ENCODE measurements around the gene F3.

Gene F3

DNA sequence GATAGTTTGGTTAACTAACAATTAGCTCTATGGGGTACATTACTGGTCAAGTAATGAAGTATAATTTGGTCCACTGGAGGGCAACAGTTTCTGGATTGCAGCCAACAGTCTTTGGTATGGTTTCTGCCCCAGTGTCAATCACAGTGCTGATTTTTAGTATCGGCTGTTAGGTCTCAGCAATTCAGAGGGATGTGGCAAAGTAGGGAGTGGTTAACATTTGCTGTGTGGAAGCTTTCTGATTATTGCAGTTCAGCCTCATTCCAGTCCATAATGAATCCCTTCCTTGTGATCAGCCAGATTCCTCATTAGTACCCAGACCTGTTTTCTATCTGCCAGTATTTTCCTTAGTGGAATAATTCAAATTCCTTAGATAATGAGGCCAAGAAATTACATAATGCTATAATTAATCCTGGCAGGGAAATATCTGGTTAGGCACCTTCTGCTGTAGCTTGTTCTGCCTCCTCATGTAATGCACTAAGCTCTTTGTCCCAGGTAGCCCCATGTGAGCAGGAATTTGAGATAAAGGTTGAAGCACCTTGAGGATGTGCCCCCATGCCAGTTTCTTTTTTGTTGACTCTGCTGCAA lies 14.0 kb downstream of the F3 start:
- Histone ChIP-seq H2BK120ac (ENCODE audit: low read depth, low read length) (no peak overlapping the region), H3K9ac (ENCODE audit: low read depth, low read length, poor library complexity) (no peak overlapping the region), H4K91ac (ENCODE audit: low read depth, low read length, poor library complexity) (no peak overlapping the region), H2AK5ac (ENCODE audit: low read depth, low read length) (no peak overlapping the region), H3K4me1 (ENCODE audit: control insufficient read depth in 2 of 2, insufficient read depth in 1 of 2, low read depth in 1 of 2, low read length in 2 of 2) (peaks cover 0 to 8% of the 10 kb centered on the region in 2 donors), H2BK15ac (ENCODE audit: low read length) (no peak overlapping the region), H2BK12ac (ENCODE audit: low read length) (no peak overlapping the region), H3K14ac (ENCODE audit: low read length) (no peak overlapping the region), H3K4me2 (ENCODE audit: insufficient read depth, low read length, poor library complexity, severe bottlenecking) (no peak overlapping the region), H3K18ac (ENCODE audit: low read length) (no peak overlapping the region), H2BK5ac (ENCODE audit: low read length) (no peak overlapping the region), H3K23ac (ENCODE audit: low read depth, low read length, poor library complexity) (no peak overlapping the region), H4K8ac (ENCODE audit: low read depth, low read length) (no peak overlapping the region), H3K9me3 (replicated peaks in 1 of 2; ENCODE audit: control insufficient read depth in 2 of 2, insufficient read depth in 1 of 2, low read depth in 1 of 2, low read length in 2 of 2) (peaks cover 0 to 10% of the 10 kb centered on the region in 2 donors), H3K79me1 (ENCODE audit: low read depth, low read length) (no peaks in the 10 kb centered on the region), H3K27ac (replicated peaks; ENCODE audit: low read length) (no peak overlapping the region), H2AFZ (ENCODE audit: low read length) (no peak overlapping the region), H3K4me3 (ENCODE audit: low read length in 2 of 2) (no peak overlapping the region), H3K36me3 (replicated peaks in 1 of 2; ENCODE audit: control insufficient read depth in 2 of 2, insufficient read depth in 2 of 2, low read length in 2 of 2) (peaks cover 2 to 41% of the 10 kb centered on the region in 2 donors), H3K4ac (ENCODE audit: low read length) (no peak overlapping the region), H3K27me3 (ENCODE audit: control insufficient read depth in 3 of 3, insufficient read depth in 3 of 3, low read depth in 1 of 3, low read length in 3 of 3) (no peaks in the 10 kb centered on the region)
- DNase-seq (ENCODE audit: low spot score) = no peak
- WGBS, 2 donors (ENCODE audit: extremely low coverage in 2 of 2, insufficient read length in 2 of 2, insufficient replicate concordance in 1 of 2) = no CpG with 5 or more reads among the region's 1 CpG

- H3K4me2 ChIP-seq (ENCODE audit: insufficient read depth, low read length, poor library complexity, severe bottlenecking) = no peak overlapping the region
- no peak overlapping the region for H3K14ac ChIP-seq (ENCODE audit: low read length)
- no peak overlapping the region for H3K23ac ChIP-seq (ENCODE audit: low read depth, low read length, poor library complexity)
- H3K18ac ChIP-seq (ENCODE audit: low read length) = no peak overlapping the region
- DNase-seq (ENCODE audit: low spot score) = no peak
- H3K27me3 ChIP-seq (ENCODE audit: control insufficient read depth in 3 of 3, insufficient read depth in 3 of 3, low read depth in 1 of 3, low read length in 3 of 3) = no peaks in the 10 kb centered on the region
- no peak overlapping the region for H2BK15ac ChIP-seq (ENCODE audit: low read length)
- no peak overlapping the region for H3K4me3 ChIP-seq (ENCODE audit: low read length in 2 of 2)
- no peak overlapping the region for H2AFZ ChIP-seq (ENCODE audit: low read length)
- no peak overlapping the region for H4K91ac ChIP-seq (ENCODE audit: low read depth, low read length, poor library complexity)
- no peaks in the 10 kb centered on the region for H3K79me1 ChIP-seq (ENCODE audit: low read depth, low read length)
- peaks cover 2 to 30% of the 10 kb centered on the region in 2 donors for H3K36me3 ChIP-seq (replicated peaks in 1 of 2; ENCODE audit: control insufficient read depth in 2 of 2, insufficient read depth in 2 of 2, low read length in 2 of 2)
- H3K4me1 ChIP-seq (ENCODE audit: control insufficient read depth in 2 of 2, insufficient read depth in 1 of 2, low read depth in 1 of 2, low read length in 2 of 2) = peaks cover 0 to 8% of the 10 kb centered on the region in 2 donors
- H2AK5ac ChIP-seq (ENCODE audit: low read depth, low read length) = no peak overlapping the region
- no peak overlapping the region for H2BK120ac ChIP-seq (ENCODE audit: low read depth, low read length)
- peaks cover 0 to 6% of the 10 kb centered on the region in 2 donors for H3K9me3 ChIP-seq (replicated peaks in 1 of 2; ENCODE audit: control insufficient read depth in 2 of 2, insufficient read depth in 1 of 2, low read depth in 1 of 2, low read length in 2 of 2)
- no peak overlapping the region for H2BK12ac ChIP-seq (ENCODE audit: low read length)
- H3K9ac ChIP-seq (ENCODE audit: low read depth, low read length, poor library complexity) = no peak overlapping the region
- H3K4ac ChIP-seq (ENCODE audit: low read length) = no peak overlapping the region
- H2BK5ac ChIP-seq (ENCODE audit: low read length) = no peak overlapping the region
- H3K27ac ChIP-seq (replicated peaks; ENCODE audit: low read length) = no peak overlapping the region
- no peak overlapping the region for H4K8ac ChIP-seq (ENCODE audit: low read depth, low read length)
- WGBS, 2 donors (ENCODE audit: extremely low coverage in 2 of 2, insufficient read length in 2 of 2, insufficient replicate concordance in 1 of 2) = no CpG with 5 or more reads among the region's 7 CpGs
Measured at GRCh38 chr1:94526152-94526980, 15.2 kb downstream of the F3 start.

DNA sequence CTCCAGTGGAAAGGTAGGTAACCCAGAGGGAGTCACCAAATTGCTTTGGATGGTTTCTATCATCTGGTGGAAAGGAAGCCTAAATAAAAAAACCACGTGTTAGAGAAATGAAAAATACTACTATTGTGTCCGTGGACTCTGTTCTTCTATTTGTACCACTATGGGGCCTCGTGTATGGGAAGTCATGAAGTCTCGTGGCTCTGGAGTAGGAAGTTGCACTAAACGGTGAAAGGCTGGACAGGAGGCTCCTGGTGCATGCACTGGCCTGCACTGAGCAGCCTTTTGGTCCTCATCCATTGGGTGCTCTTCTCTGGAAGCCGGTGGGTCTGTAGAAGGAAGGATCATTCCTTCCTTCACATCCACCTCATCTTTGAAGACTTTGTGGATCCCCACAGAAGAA lies 17.0 kb downstream of the F3 start:
- H4K91ac ChIP-seq (ENCODE audit: low read depth, low read length, poor library complexity) = no peak overlapping the region
- H3K36me3 ChIP-seq (replicated peaks in 1 of 2; ENCODE audit: control insufficient read depth in 2 of 2, insufficient read depth in 2 of 2, low read length in 2 of 2) = peaks cover 2 to 11% of the 10 kb centered on the region in 2 donors
- DNase-seq (ENCODE audit: low spot score) = no peak
- no peak overlapping the region for H2BK5ac ChIP-seq (ENCODE audit: low read length)
- no peaks in the 10 kb centered on the region for H3K79me1 ChIP-seq (ENCODE audit: low read depth, low read length)
- H3K23ac ChIP-seq (ENCODE audit: low read depth, low read length, poor library complexity) = no peak overlapping the region
- H2BK120ac ChIP-seq (ENCODE audit: low read depth, low read length) = no peak overlapping the region
- H2AFZ ChIP-seq (ENCODE audit: low read length) = no peak overlapping the region
- H3K14ac ChIP-seq (ENCODE audit: low read length) = no peak overlapping the region
- no peak overlapping the region for H3K4me3 ChIP-seq (ENCODE audit: low read length in 2 of 2)
- no peak overlapping the region for H2BK12ac ChIP-seq (ENCODE audit: low read length)
- no peak overlapping the region for H3K9ac ChIP-seq (ENCODE audit: low read depth, low read length, poor library complexity)
- H3K4me1 ChIP-seq (ENCODE audit: control insufficient read depth in 2 of 2, insufficient read depth in 1 of 2, low read depth in 1 of 2, low read length in 2 of 2) = peaks cover 0 to 8% of the 10 kb centered on the region in 2 donors
- H4K8ac ChIP-seq (ENCODE audit: low read depth, low read length) = no peak overlapping the region
- H2AK5ac ChIP-seq (ENCODE audit: low read depth, low read length) = peak overlapping the region; percentile 70
- H3K18ac ChIP-seq (ENCODE audit: low read length) = no peak overlapping the region
- H2BK15ac ChIP-seq (ENCODE audit: low read length) = no peak overlapping the region
- no peak overlapping the region for H3K4ac ChIP-seq (ENCODE audit: low read length)
- peaks cover 0 to 6% of the 10 kb centered on the region in 2 donors for H3K9me3 ChIP-seq (replicated peaks in 1 of 2; ENCODE audit: control insufficient read depth in 2 of 2, insufficient read depth in 1 of 2, low read depth in 1 of 2, low read length in 2 of 2)
- WGBS, 2 donors (ENCODE audit: extremely low coverage in 2 of 2, insufficient read length in 2 of 2, insufficient replicate concordance in 1 of 2) = no CpG with 5 or more reads among the region's 6 CpGs
- no peaks in the 10 kb centered on the region for H3K27me3 ChIP-seq (ENCODE audit: control insufficient read depth in 3 of 3, insufficient read depth in 3 of 3, low read depth in 1 of 3, low read length in 3 of 3)
- no peak overlapping the region for H3K4me2 ChIP-seq (ENCODE audit: insufficient read depth, low read length, poor library complexity, severe bottlenecking)
- H3K27ac ChIP-seq (replicated peaks; ENCODE audit: low read length) = no peak overlapping the region

DNA sequence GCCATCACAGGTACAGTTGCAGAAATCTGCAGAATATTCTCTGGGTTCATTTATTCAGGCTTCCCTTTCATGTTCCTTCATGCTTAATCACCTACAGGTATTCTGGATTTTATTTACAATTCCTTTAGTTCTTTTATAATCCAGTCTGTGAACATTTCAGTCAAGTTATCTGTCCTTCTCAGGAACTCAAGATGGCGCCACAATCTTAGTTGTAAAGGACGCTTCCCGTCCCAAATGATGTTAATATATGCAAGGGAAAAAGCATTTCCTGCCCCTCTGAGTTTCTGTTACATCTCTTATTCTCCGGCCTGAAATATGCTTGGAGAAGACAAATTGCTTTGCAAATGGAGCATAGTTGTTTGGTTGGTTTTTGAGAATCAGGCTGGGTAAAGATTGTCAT lies 19.3 kb downstream of the F3 start:
- Histone ChIP-seq H3K27me3 (ENCODE audit: control insufficient read depth in 3 of 3, insufficient read depth in 3 of 3, low read depth in 1 of 3, low read length in 3 of 3) (no peaks in the 10 kb centered on the region), H4K8ac (ENCODE audit: low read depth, low read length) (no peak overlapping the region), H4K91ac (ENCODE audit: low read depth, low read length, poor library complexity) (no peak overlapping the region), H2BK120ac (ENCODE audit: low read depth, low read length) (no peak overlapping the region), H2BK5ac (ENCODE audit: low read length) (no peak overlapping the region), H3K36me3 (replicated peaks in 1 of 2; ENCODE audit: control insufficient read depth in 2 of 2, insufficient read depth in 2 of 2, low read length in 2 of 2) (peaks cover 0 to 10% of the 10 kb centered on the region in 2 donors), H3K4ac (ENCODE audit: low read length) (no peak overlapping the region), H3K9me3 (replicated peaks in 1 of 2; ENCODE audit: control insufficient read depth in 2 of 2, insufficient read depth in 1 of 2, low read depth in 1 of 2, low read length in 2 of 2) (no peaks in the 10 kb centered on the region), H2BK12ac (ENCODE audit: low read length) (no peak overlapping the region), H3K27ac (replicated peaks; ENCODE audit: low read length) (no peak overlapping the region), H3K4me2 (ENCODE audit: insufficient read depth, low read length, poor library complexity, severe bottlenecking) (no peak overlapping the region), H2BK15ac (ENCODE audit: low read length) (no peak overlapping the region), H3K9ac (ENCODE audit: low read depth, low read length, poor library complexity) (no peak overlapping the region), H3K4me3 (ENCODE audit: low read length in 2 of 2) (no peak overlapping the region), H3K4me1 (ENCODE audit: control insufficient read depth in 2 of 2, insufficient read depth in 1 of 2, low read depth in 1 of 2, low read length in 2 of 2) (peaks cover 0 to under 1% of the 10 kb centered on the region in 2 donors), H2AK5ac (ENCODE audit: low read depth, low read length) (no peak overlapping the region), H2AFZ (ENCODE audit: low read length) (no peak overlapping the region), H3K23ac (ENCODE audit: low read depth, low read length, poor library complexity) (no peak overlapping the region), H3K79me1 (ENCODE audit: low read depth, low read length) (no peaks in the 10 kb centered on the region), H3K18ac (ENCODE audit: low read length) (no peak overlapping the region), H3K14ac (ENCODE audit: low read length) (no peak overlapping the region)
- no CpG with 5 or more reads among the region's 4 CpGs for WGBS, 2 donors (ENCODE audit: extremely low coverage in 2 of 2, insufficient read length in 2 of 2, insufficient replicate concordance in 1 of 2)
- peak; percentile 46 for DNase-seq (ENCODE audit: low spot score)

All from neuronal stem cell (in vitro differentiated cells).